Cardiac fibroblast (primary cell): ENCODE data around the gene ZNF333.

Source experiments
- DNase-seq, 2 donors: peaks; one replicate each; pipeline versions ENCODE4 v3.0.0 to v3.0.0-alpha.2; 2010; ENCODE audit warnings: low read depth in 2 of 2
- H3K4me3 ChIP-seq, 2 donors: replicated peaks in 1 of 2; 1 replicate in 1 of 2; 2 replicates in 1 of 2; pipeline ENCODE4 v1.5.1; 2011; ENCODE audit warnings: low read depth in 2 of 2, low read length in 2 of 2, mild to moderate bottlenecking in 2 of 2, moderate library complexity in 1 of 2
- TF ChIP-seq, protein P1 (sequence below): IDR thresholded peaks from one replicate; pipeline ENCODE4 v1.5.1; 2011; ENCODE audit warnings: low read depth, mild to moderate bottlenecking, low read length, inconsistent platforms

ZNF333 gene

DNA sequence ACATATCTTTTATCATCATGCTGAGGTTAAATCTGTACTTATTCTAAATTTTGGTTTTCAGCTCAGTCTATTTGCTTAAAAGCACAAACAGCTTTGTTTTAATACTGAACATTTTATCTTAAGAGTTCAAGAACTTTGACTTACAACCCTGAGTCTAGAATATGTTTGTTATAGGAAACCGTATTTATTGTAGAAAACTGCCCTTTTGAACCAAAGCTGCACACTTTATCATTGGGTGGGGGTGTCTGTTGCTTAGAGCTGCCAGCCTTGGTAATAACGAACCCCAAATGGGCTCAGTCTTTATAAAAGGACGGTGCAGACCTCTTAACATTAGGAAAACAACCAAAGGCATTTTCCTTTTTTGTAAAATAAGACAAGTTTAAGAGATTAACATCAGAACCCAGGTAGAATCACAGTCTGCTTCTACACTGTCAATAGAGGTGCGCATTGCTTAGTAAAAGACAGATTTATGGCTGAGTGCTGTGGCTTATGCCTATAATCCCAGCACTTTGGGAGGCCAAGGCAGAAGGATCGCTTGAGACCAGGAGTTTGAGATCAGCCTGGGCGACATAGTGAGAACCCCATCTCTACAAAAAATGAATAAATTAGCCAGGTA lies 29.9 kb upstream of the ZNF333 start:
- TF ChIP-seq, protein P1, sequence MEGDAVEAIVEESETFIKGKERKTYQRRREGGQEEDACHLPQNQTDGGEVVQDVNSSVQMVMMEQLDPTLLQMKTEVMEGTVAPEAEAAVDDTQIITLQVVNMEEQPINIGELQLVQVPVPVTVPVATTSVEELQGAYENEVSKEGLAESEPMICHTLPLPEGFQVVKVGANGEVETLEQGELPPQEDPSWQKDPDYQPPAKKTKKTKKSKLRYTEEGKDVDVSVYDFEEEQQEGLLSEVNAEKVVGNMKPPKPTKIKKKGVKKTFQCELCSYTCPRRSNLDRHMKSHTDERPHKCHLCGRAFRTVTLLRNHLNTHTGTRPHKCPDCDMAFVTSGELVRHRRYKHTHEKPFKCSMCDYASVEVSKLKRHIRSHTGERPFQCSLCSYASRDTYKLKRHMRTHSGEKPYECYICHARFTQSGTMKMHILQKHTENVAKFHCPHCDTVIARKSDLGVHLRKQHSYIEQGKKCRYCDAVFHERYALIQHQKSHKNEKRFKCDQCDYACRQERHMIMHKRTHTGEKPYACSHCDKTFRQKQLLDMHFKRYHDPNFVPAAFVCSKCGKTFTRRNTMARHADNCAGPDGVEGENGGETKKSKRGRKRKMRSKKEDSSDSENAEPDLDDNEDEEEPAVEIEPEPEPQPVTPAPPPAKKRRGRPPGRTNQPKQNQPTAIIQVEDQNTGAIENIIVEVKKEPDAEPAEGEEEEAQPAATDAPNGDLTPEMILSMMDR = no peak
- no peak overlapping the region for H3K4me3 ChIP-seq
- DNase-seq = no peak

DNA sequence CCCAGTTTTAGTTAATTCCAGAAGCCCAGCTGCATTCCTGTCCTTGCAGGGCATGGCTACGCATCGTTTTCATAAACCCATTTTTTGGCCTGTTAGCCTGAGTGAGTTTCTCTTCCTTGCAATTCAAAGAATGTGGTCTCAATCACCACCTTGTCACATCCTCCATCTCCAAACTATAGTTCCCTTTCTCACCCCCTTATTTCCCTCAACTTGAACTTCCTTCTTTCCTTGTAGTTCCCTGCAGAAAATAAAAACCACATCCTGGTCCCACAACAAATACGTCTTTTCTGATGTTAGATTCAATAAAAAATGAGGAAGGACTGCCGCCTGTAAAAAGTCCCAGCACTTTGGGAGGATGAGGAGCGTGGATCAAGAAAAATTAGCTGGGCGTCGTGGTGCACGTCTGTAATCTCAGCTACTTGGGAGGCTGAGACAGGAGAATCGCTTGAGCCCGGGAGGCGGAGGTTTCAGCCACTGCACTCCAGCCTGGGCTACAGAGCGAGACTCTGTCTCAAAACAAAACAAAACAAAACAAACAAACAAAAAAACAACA lies 28.4 kb upstream of the ZNF333 start:
- TF ChIP-seq, protein P1 = no peak
- DNase-seq = no peak
- no peak overlapping the region for H3K4me3 ChIP-seq

DNA sequence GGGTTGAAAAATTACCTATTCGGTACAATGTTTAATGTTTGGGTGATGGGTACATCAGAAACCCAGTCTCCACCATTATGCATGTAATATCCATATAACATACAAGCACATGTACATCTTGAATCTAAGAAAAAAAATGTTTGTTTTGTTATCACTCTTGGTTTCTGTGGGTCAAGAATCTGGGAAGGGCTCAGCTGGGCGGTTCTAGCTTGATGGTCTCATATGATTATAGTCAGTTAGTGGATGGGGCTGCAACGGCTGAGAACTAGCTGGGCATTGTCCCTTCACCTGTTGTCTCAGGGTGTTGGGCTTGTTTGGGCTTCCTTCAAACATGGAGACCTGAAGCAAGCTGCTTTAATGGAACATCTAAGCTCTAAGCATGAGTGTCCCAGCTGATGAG lies 19.9 kb upstream of the ZNF333 start:
- TF ChIP-seq, protein P1 = no peak
- no peak for DNase-seq
- no peak overlapping the region for H3K4me3 ChIP-seq

GRCh38 chr19:14670408-14670807 lies 19.4 kb upstream of the ZNF333 start:
- H3K4me3 ChIP-seq = no peak overlapping the region
- DNase-seq = no peak
- TF ChIP-seq, protein P1 = no peak

- DNase-seq = no peak
- TF ChIP-seq, protein P1 = no peak
- no peak overlapping the region for H3K4me3 ChIP-seq
These were observed 17.5 kb upstream of the ZNF333 start for GRCh38 chr19:14672188-14672872.

DNA sequence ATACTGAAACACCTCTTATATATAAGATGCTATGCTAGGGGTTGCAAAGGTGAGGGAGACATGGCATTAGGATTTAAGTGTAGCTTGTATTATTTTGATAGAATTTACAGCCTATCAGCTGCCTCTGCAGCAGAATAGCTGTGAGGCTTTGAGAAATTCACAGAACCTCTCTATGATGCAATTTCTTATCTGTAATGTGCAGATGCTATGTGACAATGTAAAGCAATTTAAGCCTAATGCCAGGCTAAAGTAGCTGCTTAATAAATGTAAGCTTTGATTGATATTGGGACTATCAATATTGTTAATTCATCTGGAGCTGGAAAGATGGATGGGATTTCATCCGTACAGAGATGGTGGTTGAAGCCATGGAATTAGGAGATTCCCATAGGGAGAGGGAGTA lies 16.8 kb upstream of the ZNF333 start:
- TF ChIP-seq, protein P1 = no peak
- H3K4me3 ChIP-seq = no peak overlapping the region
- DNase-seq = no peak
